IPS-20b (cell line): ENCODE results near the gene PIP5KL1.
"Not testable (repeated sequence)": the region's sequence is repeated elsewhere in the genome, so short reads cannot be mapped to it uniquely, and the experiment has no call there.

Experiments
- H3K27ac ChIP-seq: one replicate; pipeline ENCODE4 v1.5.1; 2013; ENCODE audit warnings: low read length
- H3K27me3 ChIP-seq: 2 replicates; pipeline ENCODE4 v1.6.1; 2013; ENCODE audit warnings: mild to moderate bottlenecking, low read length, inconsistent platforms; ENCODE audit not compliant: insufficient read depth
- H3K36me3 ChIP-seq: 2 replicates; pipeline ENCODE4 v1.6.1; 2013; ENCODE audit warnings: low read depth, mild to moderate bottlenecking, inconsistent platforms, low read length, moderate library complexity; ENCODE audit not compliant: insufficient read depth
- H3K4me1 ChIP-seq: 2 replicates; pipeline ENCODE4 v1.6.1; 2013; ENCODE audit warnings: mild to moderate bottlenecking, control low read depth, inconsistent platforms, low read length, moderate library complexity; ENCODE audit not compliant: insufficient read depth
- H3K4me3 ChIP-seq: 2 replicates; pipeline ENCODE4 v1.5.1; 2013; ENCODE audit warnings: mild to moderate bottlenecking, low read length, inconsistent platforms
- H3K9ac ChIP-seq: 2 replicates; pipeline ENCODE4 v1.6.1; 2013; ENCODE audit warnings: low read depth, mild to moderate bottlenecking, inconsistent platforms, low read length, moderate library complexity
- H3K9me3 ChIP-seq: 2 replicates; pipeline ENCODE4 v1.6.1; 2013; ENCODE audit warnings: mild to moderate bottlenecking, low read depth, low read length, inconsistent platforms; ENCODE audit not compliant: insufficient read depth

The PIP5KL1 gene

DNA sequence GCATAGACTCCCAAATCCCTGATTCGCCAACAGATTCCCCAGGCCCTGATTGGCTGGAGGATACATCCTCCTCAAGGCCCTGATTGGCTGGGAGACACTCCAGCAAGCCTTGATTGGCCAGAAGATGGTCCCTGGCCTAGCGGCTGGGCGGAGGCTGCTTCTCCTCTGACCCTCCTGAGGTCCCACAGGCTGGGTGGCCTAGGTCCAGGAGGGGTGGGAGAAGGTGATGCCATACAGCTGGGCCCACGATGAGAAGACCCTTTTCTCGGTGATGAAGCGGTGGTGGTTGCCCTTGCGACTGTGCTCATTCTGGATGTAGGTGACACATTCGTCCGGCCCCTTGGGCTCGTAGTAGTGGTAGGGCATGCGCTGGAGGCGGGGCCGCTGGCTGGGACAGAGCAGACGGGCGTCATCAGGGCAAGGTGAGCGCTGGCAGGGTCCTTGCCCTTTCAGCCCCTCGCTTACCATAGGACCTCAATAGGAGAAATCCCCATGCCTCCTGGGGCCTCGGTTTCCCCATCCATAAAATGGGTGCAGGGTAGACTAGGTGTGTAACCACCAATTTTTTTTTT, 44.1 kb downstream of the PIP5KL1 start:
- Histone ChIP-seq H3K36me3 (peaks cover 27% of the 10 kb centered on the region), H3K9me3 (no peaks in the 10 kb centered on the region), H3K27me3 (no peaks in the 10 kb centered on the region), H3K9ac (no peak overlapping the region), H3K4me3 (no peak overlapping the region), H3K27ac (no peak overlapping the region), H3K4me1 (no peaks in the 10 kb centered on the region)

DNA sequence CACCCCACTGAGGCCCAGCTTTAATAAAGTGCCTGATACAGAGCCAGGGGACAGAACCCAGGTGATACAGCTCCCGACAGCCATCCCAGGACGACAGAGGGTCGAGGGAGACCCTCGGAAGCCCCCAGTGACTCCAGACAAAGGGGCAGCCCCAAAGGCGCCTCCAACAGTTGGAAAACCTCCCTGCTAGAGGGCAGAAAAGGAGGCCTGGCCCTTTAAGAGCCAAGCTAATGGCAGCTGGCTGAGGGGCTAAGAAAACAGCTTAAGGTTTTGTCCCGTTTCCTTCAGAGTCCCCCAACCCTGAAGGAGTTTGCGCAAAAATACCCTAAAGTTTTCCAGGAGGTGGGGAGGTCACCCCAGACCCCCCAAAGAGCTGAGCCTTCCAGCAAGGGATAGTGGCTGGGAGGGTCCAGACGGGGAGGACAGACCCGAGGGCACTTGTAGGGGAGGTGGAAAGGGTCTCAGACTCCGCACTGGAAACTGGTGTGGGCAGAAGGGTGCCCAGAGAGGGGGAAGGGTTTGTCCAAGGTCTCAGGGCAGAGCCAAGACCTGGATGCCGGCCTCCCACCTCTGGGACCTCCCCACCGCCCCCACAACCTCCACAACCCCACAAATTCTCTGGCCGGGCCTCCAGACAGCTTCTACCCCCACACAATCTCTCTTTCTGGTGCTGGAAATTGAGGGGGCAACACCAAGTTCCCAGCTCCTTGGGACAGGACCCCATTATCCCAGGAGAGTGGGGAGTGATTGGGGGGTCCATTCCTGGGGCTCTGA, 44.9 kb downstream of the PIP5KL1 start:
- H3K27me3 ChIP-seq = no peaks in the 10 kb centered on the region
- no peak overlapping the region for H3K4me3 ChIP-seq
- H3K9ac ChIP-seq = no peak overlapping the region
- H3K36me3 ChIP-seq = peaks cover 23% of the 10 kb centered on the region
- H3K9me3 ChIP-seq = no peaks in the 10 kb centered on the region
- H3K4me1 ChIP-seq = no peaks in the 10 kb centered on the region
- H3K27ac ChIP-seq = no peak overlapping the region

DNA sequence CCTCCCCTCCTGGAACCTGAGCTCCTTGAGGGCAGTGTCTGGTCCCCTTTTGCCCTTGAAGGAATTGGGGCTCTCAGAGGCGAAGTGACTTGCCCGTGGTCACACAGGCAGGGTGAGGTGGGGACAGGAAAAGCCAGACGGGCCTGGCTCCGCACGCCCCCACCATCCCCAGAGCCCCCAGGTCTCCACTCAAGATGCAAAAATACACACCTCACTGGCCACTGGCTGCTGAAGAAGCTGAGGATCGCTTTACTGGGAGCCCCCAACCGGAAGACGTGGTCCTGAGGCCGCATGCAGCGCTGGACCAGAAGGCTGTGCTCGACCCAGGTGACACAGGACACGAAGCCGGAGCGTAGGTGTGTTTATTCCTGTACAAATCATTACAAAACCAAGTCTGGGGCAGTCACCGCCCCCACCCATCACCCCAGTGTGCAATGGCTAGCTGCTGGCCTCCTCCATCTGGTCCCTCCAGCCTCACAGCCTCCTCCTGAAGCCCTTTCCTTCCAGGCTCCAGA, 45.5 kb downstream of the PIP5KL1 start:
- no peak overlapping the region for H3K27ac ChIP-seq
- peaks cover 16% of the 10 kb centered on the region for H3K36me3 ChIP-seq
- H3K27me3 ChIP-seq = no peaks in the 10 kb centered on the region
- H3K4me1 ChIP-seq = no peaks in the 10 kb centered on the region
- no peaks in the 10 kb centered on the region for H3K9me3 ChIP-seq
- H3K9ac ChIP-seq = no peak overlapping the region
- H3K4me3 ChIP-seq = no peak overlapping the region

DNA sequence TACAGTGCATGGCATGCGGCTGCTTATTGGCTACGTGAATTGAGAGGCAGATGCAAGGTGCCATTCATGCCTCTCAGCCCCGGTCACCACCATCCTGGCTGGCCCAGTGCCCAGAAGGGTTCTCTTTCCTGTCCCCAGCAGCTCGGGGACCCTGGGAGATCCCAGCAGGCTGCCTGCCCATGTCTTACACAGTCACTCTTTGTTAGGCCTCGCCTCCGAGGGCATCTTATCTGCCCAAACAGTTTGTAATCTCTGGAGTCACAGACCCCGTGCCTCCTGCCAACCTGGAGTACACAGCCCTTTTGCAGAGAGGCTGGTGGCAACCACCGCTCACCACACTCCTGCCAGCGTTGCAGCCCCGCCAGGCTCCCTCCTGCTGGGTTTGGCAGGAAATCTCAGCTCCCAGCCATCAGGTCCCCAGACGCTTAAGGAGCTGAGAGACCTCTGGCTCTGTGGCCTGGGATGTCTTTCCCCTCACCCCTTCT, 46.1 kb downstream of the PIP5KL1 start:
- H3K9ac ChIP-seq = no peak overlapping the region
- peaks cover 12% of the 10 kb centered on the region for H3K36me3 ChIP-seq

DNA sequence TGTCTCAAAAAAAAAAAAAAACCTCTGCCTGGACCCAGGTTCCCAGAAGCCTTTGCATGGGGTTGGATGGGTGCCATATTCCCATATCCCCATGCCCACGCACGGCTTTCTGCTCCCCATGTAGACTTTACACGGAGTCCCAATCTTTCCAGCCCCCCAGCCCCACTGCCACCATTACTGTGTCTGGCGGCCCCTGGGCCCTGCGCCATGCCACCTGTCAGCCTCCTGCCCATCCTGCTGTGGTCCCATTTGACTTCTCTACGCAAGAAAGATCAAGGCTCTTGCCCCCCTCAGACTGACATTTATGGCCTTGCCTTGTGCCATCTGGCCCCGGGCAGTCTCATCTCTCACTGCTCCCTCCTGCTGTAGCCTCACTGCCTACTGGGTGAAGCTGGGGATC, 46.6 kb downstream of the PIP5KL1 start:
- no peak overlapping the region for H3K9ac ChIP-seq
- H3K27ac ChIP-seq = no peak overlapping the region
- no peaks in the 10 kb centered on the region for H3K9me3 ChIP-seq
- H3K36me3 ChIP-seq = peaks cover 12% of the 10 kb centered on the region
- no peaks in the 10 kb centered on the region for H3K27me3 ChIP-seq
- no peaks in the 10 kb centered on the region for H3K4me1 ChIP-seq
- no peak overlapping the region for H3K4me3 ChIP-seq

More for the DNA sequence above, 46.1 kb downstream of the PIP5KL1 start:
- H3K9me3 ChIP-seq = no peaks in the 10 kb centered on the region
- H3K4me3 ChIP-seq = no peak overlapping the region
- H3K27ac ChIP-seq = no peak overlapping the region
- no peaks in the 10 kb centered on the region for H3K4me1 ChIP-seq
- no peaks in the 10 kb centered on the region for H3K27me3 ChIP-seq

DNA sequence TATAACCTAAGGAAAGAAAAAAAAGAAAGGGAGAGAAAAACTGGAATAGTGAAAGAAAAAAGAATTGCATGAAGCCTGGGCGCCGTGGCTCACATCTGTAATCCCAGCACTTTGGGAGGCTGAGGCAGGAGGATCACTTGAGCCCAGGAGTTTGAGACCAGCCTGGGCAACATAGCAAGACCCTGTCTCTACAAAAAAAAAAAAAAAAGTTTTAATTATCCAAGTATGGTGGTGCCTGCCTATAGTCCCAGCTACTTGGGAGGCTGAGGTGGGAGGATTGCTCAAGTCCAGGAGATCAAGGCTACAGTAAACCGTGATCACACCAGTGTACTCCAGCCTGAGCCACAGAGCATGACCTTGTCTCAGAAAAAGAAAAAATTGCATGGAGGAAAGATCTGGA, 48.9 kb downstream of the PIP5KL1 start:
- H3K4me3 ChIP-seq, H3K9me3 ChIP-seq, H3K27ac ChIP-seq, H3K4me1 ChIP-seq, H3K9ac ChIP-seq, H3K36me3 ChIP-seq: not testable (repeated sequence)
- peaks cover 12% of the 10 kb centered on the region; the same call in 1 of the 2 replicates for H3K27me3 ChIP-seq

DNA sequence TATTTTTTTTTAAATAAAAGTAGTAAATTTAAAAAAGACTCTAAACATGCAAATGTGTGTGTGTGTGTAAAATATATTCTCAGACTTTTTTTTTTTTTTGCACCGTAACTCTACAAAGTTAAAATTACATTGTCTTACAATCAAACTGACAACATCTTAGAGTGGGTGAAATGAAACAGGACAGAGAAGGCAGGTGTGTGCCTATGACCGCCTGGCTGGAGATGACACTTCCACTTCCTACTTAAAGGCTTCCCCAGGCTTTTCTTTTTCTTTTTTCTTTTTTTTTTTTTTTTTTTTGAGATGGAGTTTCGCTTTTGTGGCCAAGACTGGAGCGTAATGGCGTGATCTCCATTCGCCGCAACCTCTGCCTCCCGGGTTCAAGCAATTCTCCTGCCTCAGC, 50.4 kb downstream of the PIP5KL1 start:
- Histone ChIP-seq H3K27ac (no peak overlapping the region), H3K9me3 (no peaks in the 10 kb centered on the region), H3K4me1 (no peaks in the 10 kb centered on the region), H3K9ac (no peak overlapping the region), H3K27me3 (peaks cover 12% of the 10 kb centered on the region; the same call in 1 of the 2 replicates), H3K36me3 (no peaks in the 10 kb centered on the region), H3K4me3 (no peak overlapping the region)

DNA sequence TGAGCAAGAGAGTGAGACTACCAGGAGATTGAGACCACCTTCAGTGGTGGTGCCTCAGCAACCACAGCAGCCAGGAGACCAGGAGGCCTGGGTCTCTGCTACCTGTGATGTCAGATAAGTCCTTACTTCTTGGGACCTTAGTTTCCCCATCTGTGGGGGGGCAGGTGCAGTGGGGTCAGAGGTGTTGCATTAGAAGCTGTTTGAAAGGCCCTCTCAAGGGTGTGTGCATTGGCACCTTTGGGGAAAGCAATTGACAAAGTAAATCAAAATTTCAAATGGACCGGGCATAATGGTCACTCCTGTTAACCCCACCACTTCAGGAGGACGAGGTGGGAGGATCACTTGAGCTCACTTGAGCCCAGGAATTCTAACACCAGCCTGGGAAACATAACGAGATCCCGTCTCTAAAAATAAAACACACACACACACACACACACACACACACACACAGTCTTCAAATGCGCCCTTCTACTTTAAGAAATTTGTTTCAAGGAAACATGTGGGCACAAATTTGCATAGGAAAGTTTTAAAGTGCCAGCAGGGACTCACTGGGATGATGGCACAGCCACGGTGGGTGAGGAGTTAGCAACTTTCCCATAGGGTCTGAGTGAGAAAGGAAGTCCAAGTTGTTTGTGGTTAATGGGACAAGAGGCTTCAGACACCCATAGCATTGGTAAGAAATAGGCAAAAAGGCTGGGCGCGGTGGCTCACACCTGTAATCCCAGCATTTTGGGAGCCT, 51.8 kb downstream of the PIP5KL1 start:
- Histone ChIP-seq H3K4me1 (no peaks in the 10 kb centered on the region), H3K9me3 (no peaks in the 10 kb centered on the region), H3K27me3 (peaks cover 12% of the 10 kb centered on the region; the same call in 1 of the 2 replicates), H3K36me3 (no peaks in the 10 kb centered on the region), H3K27ac (no peak overlapping the region), H3K4me3 (no peak overlapping the region), H3K9ac (no peak overlapping the region)

DNA sequence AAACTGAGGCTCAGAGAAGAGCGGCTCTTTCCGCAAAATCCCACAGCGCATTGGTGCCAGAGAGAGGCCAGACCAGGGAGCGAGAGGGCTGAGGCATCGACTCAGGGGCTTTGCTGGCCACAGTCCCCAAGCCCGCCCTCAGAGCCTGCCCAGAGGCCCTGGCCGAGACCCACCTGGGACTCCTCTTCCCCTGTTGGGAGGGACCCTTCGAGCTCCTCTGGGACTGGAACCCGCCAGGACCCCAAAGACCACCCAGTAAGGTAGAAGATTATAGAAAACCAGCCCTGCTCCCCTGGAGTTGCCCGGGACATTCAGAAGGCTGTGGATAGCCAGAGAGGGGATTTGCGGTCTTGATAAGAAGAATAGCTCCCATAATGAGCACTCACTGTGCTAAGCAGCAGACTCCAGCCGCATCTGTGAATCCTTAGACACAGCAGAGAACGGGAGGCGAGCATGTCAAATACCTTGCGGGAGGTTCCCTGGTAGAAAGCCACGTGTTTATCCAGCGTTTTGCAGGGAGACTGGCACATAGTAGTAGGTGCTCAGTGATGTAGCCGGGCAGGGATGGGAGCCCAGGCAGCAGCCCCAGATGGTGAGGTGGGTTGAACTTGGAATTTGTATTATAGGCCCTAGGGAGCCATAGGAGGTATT, 52.5 kb downstream of the PIP5KL1 start:
- Histone ChIP-seq H3K4me1 (no peaks in the 10 kb centered on the region), H3K4me3 (peak overlapping the region; percentile 74), H3K36me3 (no peaks in the 10 kb centered on the region), H3K27ac (no peak overlapping the region), H3K9me3 (no peaks in the 10 kb centered on the region), H3K27me3 (peaks cover 12% of the 10 kb centered on the region; the same call in 1 of the 2 replicates), H3K9ac (peak overlapping the region; percentile 63; the same call in 1 of the 2 replicates)

DNA sequence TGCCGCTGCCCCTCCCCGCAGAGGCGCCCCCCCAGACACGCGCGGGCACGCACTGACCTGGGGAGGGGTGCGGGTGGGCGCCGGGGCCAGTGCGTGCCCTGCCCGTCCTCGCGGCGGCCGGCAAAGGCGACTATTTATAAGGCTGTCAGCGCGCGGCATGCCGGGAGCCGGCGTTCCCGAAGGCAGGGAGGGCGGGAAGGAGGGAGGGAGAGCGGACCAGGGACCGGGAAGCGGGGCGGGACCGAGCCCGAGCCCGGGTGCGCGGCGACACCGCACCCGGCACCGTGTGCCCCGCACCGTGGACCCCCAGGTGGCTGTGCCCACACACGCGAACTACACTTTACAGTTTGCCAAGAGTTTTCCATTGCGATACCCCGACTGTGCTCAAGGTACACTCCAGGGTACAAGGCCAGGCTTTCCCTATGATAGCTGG, 53.0 kb downstream of the PIP5KL1 start, which contains the start of gene AK1:
AK1 (minus strand) TSS at position 110 of the 433 bp plus-strand sequence. CDS start 3,058 bp downstream, outside the sequence.
- Histone ChIP-seq H3K9me3 (no peaks in the 10 kb centered on the region), H3K36me3 (no peaks in the 10 kb centered on the region), H3K27ac (no peak within 1 kb of the TSS), H3K4me1 (no peaks in the 10 kb centered on the region), H3K27me3 (peaks cover 12% of the 10 kb centered on the region; the same call in 1 of the 2 replicates), H3K4me3 (peak within 1 kb of the TSS; percentile 74), H3K9ac (peak within 1 kb of the TSS; percentile 63; the same call in 1 of the 2 replicates)
